Measurements from ENCODE around the gene VSIR. TPM values are rescaled to one million over a fixed set of nuclear protein-coding genes. Genes with fewer than 3 reads are reported as not detected.

Gene VSIR
- total RNA-seq, 1 donor from 2014 or later, result 56.5 TPM

- Mint-ChIP-seq H3K27me3 (ENCODE audit: low read depth) (no peaks in the 10 kb centered on the region), H3K4me3 (ENCODE audit: low read depth) (peak overlapping the region; percentile 86), H3K4me1 (ENCODE audit: low read depth) (peaks cover 64% of the 10 kb centered on the region), H3K9me3 (no peaks in the 10 kb centered on the region), H3K36me3 (ENCODE audit: low read depth) (peaks cover 42% of the 10 kb centered on the region), H3K27ac (peak overlapping the region; percentile 97)
- intact Hi-C loops (cut with micrococcal nuclease), result loop anchor here (1.0 to 10.0 kb wide), 2 partner anchors 78 to 167 kb away; no protein-coding TSS in a partner anchor
- DNase-seq (ENCODE audit: low spot score), result no peak
Observed at GRCh38 chr10:71771821-71772617, 1.3 kb downstream of the VSIR start.

- Mint-ChIP-seq H3K27me3 (ENCODE audit: low read depth) (no peaks in the 10 kb centered on the region), H3K4me1 (ENCODE audit: low read depth) (peaks cover 66% of the 10 kb centered on the region), H3K27ac (peak overlapping the region; percentile 97), H3K36me3 (ENCODE audit: low read depth) (peaks cover 49% of the 10 kb centered on the region), H3K4me3 (ENCODE audit: low read depth) (peak overlapping the region; percentile 86), H3K9me3 (no peaks in the 10 kb centered on the region)
- no peak for DNase-seq (ENCODE audit: low spot score)
- intact Hi-C loops (cut with micrococcal nuclease), result loop anchor here (10.0 kb wide), 1 partner anchor 166 kb away; no protein-coding TSS in a partner anchor
Observed at GRCh38 chr10:71771204-71771603, 2.1 kb downstream of the VSIR start.

GRCh38 chr10:71770789-71771188 lies 2.5 kb downstream of the VSIR start:
- Mint-ChIP-seq H3K27ac (peak overlapping the region; percentile 97), H3K9me3 (no peaks in the 10 kb centered on the region), H3K4me3 (ENCODE audit: low read depth) (peak overlapping the region; percentile 86), H3K4me1 (ENCODE audit: low read depth) (peaks cover 65% of the 10 kb centered on the region), H3K36me3 (ENCODE audit: low read depth) (peaks cover 52% of the 10 kb centered on the region), H3K27me3 (ENCODE audit: low read depth) (no peaks in the 10 kb centered on the region)
- intact Hi-C loops (cut with micrococcal nuclease), result loop anchor here (10.0 kb wide), 1 partner anchor 166 kb away; no protein-coding TSS in a partner anchor
- DNase-seq (ENCODE audit: low spot score), result no peak

GRCh38 chr10:71770255-71770654 lies 3.1 kb downstream of the VSIR start:
- intact Hi-C loops (cut with micrococcal nuclease), result loop anchor here (10.0 kb wide), 1 partner anchor 165 kb away; no protein-coding TSS in a partner anchor
- H3K27me3 Mint-ChIP-seq (ENCODE audit: low read depth), result no peaks in the 10 kb centered on the region
- DNase-seq (ENCODE audit: low spot score), result no peak
- H3K27ac Mint-ChIP-seq, result peak overlapping the region; percentile 97
- no peaks in the 10 kb centered on the region for H3K9me3 Mint-ChIP-seq
- H3K4me3 Mint-ChIP-seq (ENCODE audit: low read depth), result peak overlapping the region; percentile 86
- H3K36me3 Mint-ChIP-seq (ENCODE audit: low read depth), result peaks cover 56% of the 10 kb centered on the region
- H3K4me1 Mint-ChIP-seq (ENCODE audit: low read depth), result peaks cover 66% of the 10 kb centered on the region

- peak overlapping the region; percentile 97 for H3K27ac Mint-ChIP-seq
- H3K27me3 Mint-ChIP-seq (ENCODE audit: low read depth), result no peaks in the 10 kb centered on the region
- DNase-seq (ENCODE audit: low spot score), result no peak
- no peaks in the 10 kb centered on the region for H3K9me3 Mint-ChIP-seq
- H3K4me1 Mint-ChIP-seq (ENCODE audit: low read depth), result peaks cover 67% of the 10 kb centered on the region
- intact Hi-C loops (cut with micrococcal nuclease), result loop anchor here (1.0 to 2.0 kb wide), 4 partner anchors 12 to 81 kb away; partner anchors contain the start of gene PSAP
- H3K36me3 Mint-ChIP-seq (ENCODE audit: low read depth), result peaks cover 63% of the 10 kb centered on the region
- peak overlapping the region; percentile 78 for H3K4me3 Mint-ChIP-seq (ENCODE audit: low read depth)
Observed at GRCh38 chr10:71769279-71769823, 4.0 kb downstream of the VSIR start.

GRCh38 chr10:71767420-71768035 lies 5.8 kb downstream of the VSIR start:
- Mint-ChIP-seq H3K27ac (peak overlapping the region; percentile 97), H3K4me1 (ENCODE audit: low read depth) (peaks cover 60% of the 10 kb centered on the region), H3K27me3 (ENCODE audit: low read depth) (no peaks in the 10 kb centered on the region), H3K36me3 (ENCODE audit: low read depth) (peaks cover 75% of the 10 kb centered on the region), H3K4me3 (ENCODE audit: low read depth) (peak overlapping the region; percentile 42), H3K9me3 (no peaks in the 10 kb centered on the region)
- intact Hi-C loops (cut with micrococcal nuclease), result loop anchor here (2.0 kb wide), 1 partner anchor 83 kb away; the partner anchor contains the start of gene PSAP
- DNase-seq (ENCODE audit: low spot score), result no peak

GRCh38 chr10:71766717-71767419 lies 6.5 kb downstream of the VSIR start:
- Mint-ChIP-seq H3K27me3 (ENCODE audit: low read depth) (no peaks in the 10 kb centered on the region), H3K9me3 (no peaks in the 10 kb centered on the region), H3K4me1 (ENCODE audit: low read depth) (peaks cover 55% of the 10 kb centered on the region), H3K36me3 (ENCODE audit: low read depth) (peaks cover 72% of the 10 kb centered on the region), H3K27ac (peak overlapping the region; percentile 70), H3K4me3 (ENCODE audit: low read depth) (no peak overlapping the region)
- DNase-seq (ENCODE audit: low spot score), result no peak
- intact Hi-C loops (cut with micrococcal nuclease), result no loop called here

GRCh38 chr10:71765906-71766716 lies 7.2 kb downstream of the VSIR start:
- peaks cover 71% of the 10 kb centered on the region for H3K36me3 Mint-ChIP-seq (ENCODE audit: low read depth)

GRCh38 chr10:71765176-71765904 lies 8.0 kb downstream of the VSIR start:
- Mint-ChIP-seq H3K27ac (peak overlapping the region; percentile 58), H3K4me1 (ENCODE audit: low read depth) (peaks cover 51% of the 10 kb centered on the region), H3K36me3 (ENCODE audit: low read depth) (peaks cover 73% of the 10 kb centered on the region), H3K4me3 (ENCODE audit: low read depth) (no peak overlapping the region), H3K27me3 (ENCODE audit: low read depth) (no peaks in the 10 kb centered on the region), H3K9me3 (no peaks in the 10 kb centered on the region)
- no peak for DNase-seq (ENCODE audit: low spot score)
- intact Hi-C loops (cut with micrococcal nuclease), result no loop called here

More at GRCh38 chr10:71765906-71766716, 7.2 kb downstream of the VSIR start:
- Mint-ChIP-seq H3K4me3 (ENCODE audit: low read depth) (no peak overlapping the region), H3K4me1 (ENCODE audit: low read depth) (peaks cover 52% of the 10 kb centered on the region), H3K27ac (no peak overlapping the region), H3K9me3 (no peaks in the 10 kb centered on the region), H3K27me3 (ENCODE audit: low read depth) (no peaks in the 10 kb centered on the region)
- intact Hi-C loops (cut with micrococcal nuclease), result no loop called here
- DNase-seq (ENCODE audit: low spot score), result no peak

- no peaks in the 10 kb centered on the region for H3K27me3 Mint-ChIP-seq (ENCODE audit: low read depth)
- intact Hi-C loops (cut with micrococcal nuclease), result no loop called here
- H3K36me3 Mint-ChIP-seq (ENCODE audit: low read depth), result peaks cover 63% of the 10 kb centered on the region
- no peak overlapping the region for H3K27ac Mint-ChIP-seq
- peaks cover 39% of the 10 kb centered on the region for H3K4me1 Mint-ChIP-seq (ENCODE audit: low read depth)
- H3K9me3 Mint-ChIP-seq, result no peaks in the 10 kb centered on the region
- H3K4me3 Mint-ChIP-seq (ENCODE audit: low read depth), result no peak overlapping the region
- no peak for DNase-seq (ENCODE audit: low spot score)
Observed at GRCh38 chr10:71763352-71764127, 9.8 kb downstream of the VSIR start.

- intact Hi-C loops (cut with micrococcal nuclease), result no loop called here
- Mint-ChIP-seq H3K9me3 (no peaks in the 10 kb centered on the region), H3K27me3 (ENCODE audit: low read depth) (no peaks in the 10 kb centered on the region), H3K36me3 (ENCODE audit: low read depth) (peaks cover 65% of the 10 kb centered on the region), H3K27ac (no peak overlapping the region), H3K4me1 (ENCODE audit: low read depth) (peaks cover 39% of the 10 kb centered on the region), H3K4me3 (ENCODE audit: low read depth) (no peak overlapping the region)
- DNase-seq (ENCODE audit: low spot score), result no peak
Observed at GRCh38 chr10:71762324-71762723, 11.0 kb downstream of the VSIR start.

Measured in activated T-helper 2 cell treated with anti-CD3 and anti-CD28 coated beads, Interferon-gamma antibody, Interleukin-2, Interleukin-4, amounts not matched to agents 10 μg/mL and 5 μg/mL and 100 μg/mL, durations not matched to agents 14 hours and 24 hours and 36 hours (primary cell).